ENCODE results near the gene JAML. TPM values are rescaled to one million over a fixed set of nuclear protein-coding genes. Genes with fewer than 3 reads are reported as not detected.

JAML gene
- polyA plus RNA-seq, 3 donors from 2014 or later: 16.8 to 37.7 (median 26.3) TPM

DNA sequence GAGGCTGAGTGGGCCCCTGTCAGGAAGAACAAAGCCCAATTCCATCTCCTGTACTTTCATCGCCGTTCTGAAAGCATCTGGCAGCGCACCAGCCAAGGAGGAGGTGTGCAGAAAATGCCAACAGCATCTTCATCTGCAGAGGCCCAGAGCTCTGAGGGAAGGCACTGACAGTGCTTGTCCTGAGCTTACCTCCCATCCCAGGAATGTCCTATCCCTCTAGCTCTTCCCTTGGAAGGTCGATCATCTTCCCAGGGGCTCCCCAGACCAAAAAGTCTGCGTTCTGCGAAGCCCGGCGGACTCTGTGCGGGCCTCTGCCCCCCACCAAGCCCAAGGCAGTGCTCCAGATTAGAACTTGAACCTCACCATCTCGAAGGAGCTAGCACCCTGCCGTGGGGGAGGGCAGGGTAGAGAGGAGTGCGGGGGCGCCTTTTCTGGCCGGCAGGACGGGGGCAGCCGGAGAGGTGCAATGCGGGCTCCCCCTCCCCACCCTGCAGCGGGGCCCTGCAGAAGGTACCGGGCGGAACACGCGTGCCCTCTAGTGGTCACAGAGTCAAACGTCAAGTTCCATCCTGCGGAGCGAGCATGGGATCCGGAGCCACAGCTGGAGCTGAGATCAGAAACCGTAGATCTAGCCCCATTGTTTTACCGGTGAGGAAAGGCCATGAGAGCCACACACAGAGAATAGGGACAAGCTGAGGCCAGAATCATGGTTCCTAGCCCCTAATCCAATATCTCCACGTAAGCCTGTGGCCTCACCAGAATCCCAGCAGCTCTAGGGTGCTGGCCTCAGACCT is 53.3 kb downstream of the JAML start:
- no peaks in the 10 kb centered on the region for H3K9me3 Mint-ChIP-seq
- peak; percentile 45 to 63 (median 54) for DNase-seq
- H3K36me3 Mint-ChIP-seq: no peaks in the 10 kb centered on the region
- H3K4me3 Mint-ChIP-seq: no peak overlapping the region
- H3K4me1 Mint-ChIP-seq: no peaks in the 10 kb centered on the region
- peaks cover 3 to 12% (median 5%) of the 10 kb centered on the region in 3 donors for H3K27me3 Mint-ChIP-seq (ENCODE audit: low read depth in 3 of 3)
- no peak overlapping the region for H3K27ac Mint-ChIP-seq

DNA sequence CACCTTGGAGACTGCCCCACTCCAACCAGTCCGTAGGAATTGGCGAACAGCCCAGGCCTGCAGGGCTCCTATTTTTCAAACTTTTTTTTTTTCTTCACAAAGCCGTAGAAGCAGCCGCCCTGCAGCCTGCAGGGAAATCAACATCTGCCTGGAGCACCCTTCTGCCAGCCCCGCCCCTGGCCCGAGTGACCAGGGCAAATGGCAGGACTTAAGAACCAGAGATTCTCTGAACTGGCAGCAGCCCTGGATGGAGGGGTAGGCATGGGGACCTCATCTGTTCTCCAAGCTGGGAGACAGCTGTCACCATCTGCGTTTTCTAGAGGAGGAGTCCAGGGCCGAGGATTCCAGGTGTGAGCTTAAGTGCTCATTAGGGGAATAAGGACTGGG is 53.9 kb downstream of the JAML start:
- Mint-ChIP-seq H3K27ac (no peak overlapping the region), H3K4me3 (no peak overlapping the region), H3K27me3 (ENCODE audit: low read depth in 3 of 3) (peaks cover 1 to 12% (median 2%) of the 10 kb centered on the region in 3 donors)

DNA sequence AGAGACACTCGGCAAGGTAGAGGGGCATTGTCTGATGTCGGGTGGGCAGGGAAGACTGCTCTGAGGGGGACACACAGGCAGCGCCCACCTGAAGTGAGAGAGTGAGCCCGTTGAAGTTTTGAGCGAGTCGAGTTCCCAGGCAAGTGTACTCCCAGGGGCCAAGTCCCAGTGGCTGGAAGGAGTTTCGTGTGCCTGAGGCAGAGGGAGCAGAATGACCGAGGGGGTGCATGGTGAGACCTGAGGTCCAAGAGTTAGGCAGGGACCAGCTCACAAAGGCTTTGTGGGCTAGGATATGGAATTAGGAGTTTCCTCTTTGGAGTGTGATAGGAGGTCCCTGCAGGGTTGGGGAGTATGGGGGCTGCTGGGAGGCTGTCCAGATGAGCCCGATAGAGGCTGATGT is 54.6 kb downstream of the JAML start:
- H3K36me3 Mint-ChIP-seq: no peaks in the 10 kb centered on the region

More for the DNA sequence above, 53.9 kb downstream of the JAML start:
- no peaks in the 10 kb centered on the region for H3K9me3 Mint-ChIP-seq
- no peaks in the 10 kb centered on the region for H3K36me3 Mint-ChIP-seq
- H3K4me1 Mint-ChIP-seq: no peaks in the 10 kb centered on the region
- DNase-seq: no peak

DNA sequence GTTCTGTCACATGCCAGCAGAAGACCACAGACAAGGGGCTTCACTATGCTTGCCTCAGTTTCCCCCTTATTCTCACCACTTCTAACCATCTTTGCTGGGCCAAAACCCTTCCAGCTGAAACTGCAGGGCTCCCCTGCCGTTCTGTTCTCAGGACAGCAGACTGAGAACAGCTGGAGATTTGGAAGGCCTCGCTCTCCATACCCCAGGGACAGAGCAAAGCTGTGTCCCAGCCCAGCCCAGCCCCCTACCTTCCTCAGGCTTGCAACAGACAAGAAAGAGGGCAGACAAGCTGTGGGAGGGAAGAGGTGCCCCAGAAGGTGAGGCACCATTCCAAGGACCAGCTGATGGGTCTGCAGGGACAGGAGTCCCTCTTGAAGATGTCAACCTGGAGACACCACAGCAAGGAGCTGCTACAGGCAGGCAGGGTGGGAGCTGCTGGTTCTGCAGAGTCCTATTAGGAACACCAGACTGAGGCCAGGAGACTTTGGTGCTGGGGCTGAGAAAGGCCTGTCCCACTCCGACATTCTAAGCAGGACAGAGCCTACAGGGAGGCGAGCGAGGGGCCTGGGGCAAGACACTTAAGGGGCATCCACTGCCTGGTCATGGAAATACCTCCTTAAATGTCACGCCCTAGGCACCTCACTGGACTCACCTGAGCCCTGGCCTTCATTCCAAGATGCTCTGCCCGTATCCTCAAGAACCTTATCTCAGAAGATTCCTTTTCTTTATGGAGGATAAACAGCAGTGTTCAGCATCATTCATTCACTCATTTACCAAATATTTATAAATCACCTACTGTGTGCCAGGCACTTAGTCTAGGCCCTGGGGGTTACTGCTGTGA is 55.3 kb downstream of the JAML start:
- Mint-ChIP-seq H3K9me3 (no peaks in the 10 kb centered on the region), H3K27ac (no peak overlapping the region), H3K36me3 (no peaks in the 10 kb centered on the region), H3K4me1 (no peaks in the 10 kb centered on the region), H3K27me3 (ENCODE audit: low read depth in 3 of 3) (peaks cover 1 to 12% (median 2%) of the 10 kb centered on the region in 3 donors), H3K4me3 (no peak overlapping the region)
- no peak for DNase-seq

More for the DNA sequence above, 54.6 kb downstream of the JAML start:
- H3K9me3 Mint-ChIP-seq: no peaks in the 10 kb centered on the region
- H3K4me1 Mint-ChIP-seq: no peaks in the 10 kb centered on the region
- peaks cover 1 to 12% (median 2%) of the 10 kb centered on the region in 3 donors for H3K27me3 Mint-ChIP-seq (ENCODE audit: low read depth in 3 of 3)
- H3K4me3 Mint-ChIP-seq: no peak overlapping the region
- DNase-seq: no peak
- no peak overlapping the region for H3K27ac Mint-ChIP-seq

DNA sequence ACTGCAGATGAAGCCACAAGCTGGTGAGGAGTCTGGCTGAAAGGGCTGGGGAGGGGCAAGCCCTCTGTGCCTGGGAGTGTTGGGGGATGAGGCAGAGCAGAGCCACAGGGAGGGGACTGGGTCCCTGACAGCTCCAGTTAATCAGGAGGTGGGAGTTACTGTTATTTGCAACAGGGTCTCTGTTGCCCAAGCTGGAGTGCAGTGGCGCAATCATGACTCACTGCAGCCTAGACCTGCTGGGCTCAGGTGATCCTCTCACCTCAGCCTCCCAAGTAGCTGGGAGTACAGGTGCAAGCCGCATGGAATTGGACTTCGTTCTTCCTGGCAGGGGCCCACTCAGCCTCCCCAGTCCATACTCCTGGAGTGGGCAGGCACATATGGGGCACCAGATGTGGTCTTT is 56.1 kb downstream of the JAML start:
- no peaks in the 10 kb centered on the region for H3K4me1 Mint-ChIP-seq

DNA sequence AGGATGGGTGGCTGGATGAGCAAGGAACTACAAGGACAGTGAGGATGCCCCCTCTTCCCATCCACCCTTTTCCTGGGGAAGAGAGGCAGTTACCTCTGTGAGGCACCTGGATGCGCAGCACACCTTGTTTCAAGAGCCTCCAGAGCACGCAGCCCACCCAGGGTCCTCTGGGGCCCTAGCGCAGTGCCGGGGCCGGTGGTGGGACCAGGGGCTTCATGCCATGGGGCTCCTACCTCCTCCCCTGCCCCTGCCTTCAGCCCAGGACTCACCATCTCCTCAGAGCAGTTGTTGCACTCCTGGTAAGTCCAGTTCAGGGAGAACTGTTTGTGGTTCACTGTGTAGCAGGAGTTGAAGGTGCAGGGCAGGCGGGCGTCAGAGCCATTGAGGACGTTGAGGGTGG is 56.5 kb downstream of the JAML start:
- no peaks in the 10 kb centered on the region for H3K36me3 Mint-ChIP-seq
- H3K4me3 Mint-ChIP-seq: no peak overlapping the region
- no peaks in the 10 kb centered on the region for H3K4me1 Mint-ChIP-seq
- no peak for DNase-seq
- H3K27ac Mint-ChIP-seq: no peak overlapping the region
- H3K27me3 Mint-ChIP-seq (ENCODE audit: low read depth in 3 of 3): peaks cover 1 to 15% (median 3%) of the 10 kb centered on the region in 3 donors
- no peaks in the 10 kb centered on the region for H3K9me3 Mint-ChIP-seq

More for the DNA sequence above, 56.1 kb downstream of the JAML start:
- no peak for DNase-seq
- Mint-ChIP-seq H3K4me3 (no peak overlapping the region), H3K36me3 (no peaks in the 10 kb centered on the region), H3K27me3 (ENCODE audit: low read depth in 3 of 3) (peaks cover 1 to 15% (median 3%) of the 10 kb centered on the region in 3 donors), H3K9me3 (no peaks in the 10 kb centered on the region), H3K27ac (no peak overlapping the region)

- Mint-ChIP-seq H3K4me1 (no peaks in the 10 kb centered on the region), H3K4me3 (no peak overlapping the region), H3K36me3 (no peaks in the 10 kb centered on the region), H3K9me3 (no peaks in the 10 kb centered on the region), H3K27ac (no peak overlapping the region), H3K27me3 (ENCODE audit: low read depth in 3 of 3) (peaks cover 1 to 15% (median 3%) of the 10 kb centered on the region in 3 donors)
- DNase-seq: no peak
Observed at GRCh38 chr11:118167906-118168305, 56.9 kb downstream of the JAML start.

GRCh38 chr11:118167253-118167652 is 57.6 kb downstream of the JAML start:
- Mint-ChIP-seq H3K36me3 (no peaks in the 10 kb centered on the region), H3K27me3 (ENCODE audit: low read depth in 3 of 3) (peaks cover 1 to 15% (median 3%) of the 10 kb centered on the region in 3 donors), H3K27ac (no peak overlapping the region), H3K9me3 (no peaks in the 10 kb centered on the region), H3K4me3 (no peak overlapping the region), H3K4me1 (no peaks in the 10 kb centered on the region)
- DNase-seq: no peak

DNA sequence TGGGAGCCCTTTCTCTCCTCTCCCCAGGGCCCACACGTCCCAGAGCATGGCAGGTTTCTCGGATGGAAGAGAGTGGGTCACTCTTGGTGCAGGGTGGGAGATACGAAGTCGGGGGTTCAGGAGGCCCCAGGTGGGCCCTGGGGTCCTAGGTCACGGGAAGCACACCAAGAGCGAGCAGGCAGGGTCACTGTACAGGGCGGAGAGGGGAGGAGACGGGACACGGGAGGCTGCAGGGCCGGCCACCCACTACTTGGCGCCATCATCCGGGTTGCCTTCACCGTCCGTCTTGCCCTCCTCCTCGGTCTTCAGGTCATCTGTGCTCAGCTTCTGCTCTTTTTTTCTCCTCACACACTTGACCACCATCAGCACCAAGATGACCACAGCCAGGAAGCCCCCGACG is 58.2 kb downstream of the JAML start:
- Mint-ChIP-seq H3K4me3 (no peak overlapping the region), H3K27me3 (ENCODE audit: low read depth in 3 of 3) (peaks cover 1 to 13% (median 6%) of the 10 kb centered on the region in 3 donors), H3K27ac (no peak overlapping the region), H3K9me3 (no peaks in the 10 kb centered on the region), H3K4me1 (no peaks in the 10 kb centered on the region), H3K36me3 (no peaks in the 10 kb centered on the region)
- DNase-seq: no peak

GRCh38 chr11:118164885-118165284 is 59.9 kb downstream of the JAML start:
- no peaks in the 10 kb centered on the region for H3K9me3 Mint-ChIP-seq

DNA sequence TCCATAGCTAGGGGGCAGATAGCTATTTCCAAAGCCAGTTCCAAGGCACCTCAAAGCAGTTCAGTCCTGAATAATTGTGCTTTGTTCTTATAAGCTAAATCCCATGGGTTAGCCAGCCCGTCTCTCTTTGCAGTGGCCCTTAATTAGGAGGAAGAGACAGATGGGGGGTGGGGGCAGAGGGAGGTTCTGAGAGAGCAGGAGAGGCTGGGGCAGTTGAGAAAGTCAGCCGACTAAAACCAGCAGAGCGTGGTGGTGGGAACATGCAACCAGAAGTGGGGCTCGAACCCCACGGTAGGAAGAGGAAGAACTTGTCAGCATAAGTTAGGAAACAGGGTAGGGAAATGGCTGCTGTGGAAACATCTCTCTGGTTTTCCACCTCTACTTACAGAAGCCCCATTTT is 61.3 kb downstream of the JAML start:
- H3K9me3 Mint-ChIP-seq: no peaks in the 10 kb centered on the region
- peaks cover 0 to 18% (median 12%) of the 10 kb centered on the region in 3 donors for H3K27me3 Mint-ChIP-seq (ENCODE audit: low read depth in 3 of 3)
- no peak overlapping the region for H3K4me3 Mint-ChIP-seq
- no peak overlapping the region for H3K27ac Mint-ChIP-seq
- no peaks in the 10 kb centered on the region for H3K4me1 Mint-ChIP-seq
- H3K36me3 Mint-ChIP-seq: no peaks in the 10 kb centered on the region
- DNase-seq: no peak

More at GRCh38 chr11:118164885-118165284, 59.9 kb downstream of the JAML start:
- Mint-ChIP-seq H3K4me3 (no peak overlapping the region), H3K27me3 (ENCODE audit: low read depth in 3 of 3) (peaks cover 1 to 14% (median 10%) of the 10 kb centered on the region in 3 donors), H3K4me1 (no peaks in the 10 kb centered on the region), H3K36me3 (no peaks in the 10 kb centered on the region), H3K27ac (no peak overlapping the region)
- DNase-seq: no peak

DNA sequence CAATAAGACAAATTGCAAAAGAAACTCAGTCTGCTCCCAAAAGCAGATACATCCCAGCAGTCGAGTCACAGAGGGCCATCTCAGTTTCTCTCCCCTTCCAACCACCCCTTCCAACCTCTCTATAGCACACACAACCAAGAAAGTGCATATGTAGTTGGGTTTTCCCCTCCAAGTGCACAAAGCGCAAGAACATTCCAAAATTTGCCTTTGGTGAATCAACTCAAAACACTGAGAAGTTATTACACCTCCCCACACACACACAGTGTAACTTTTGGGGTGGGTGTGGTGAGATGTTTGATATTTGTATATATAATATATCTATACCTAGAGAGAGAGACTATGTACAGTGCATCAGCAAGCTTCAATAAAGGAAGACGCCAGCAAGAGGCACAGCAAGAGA is 62.0 kb downstream of the JAML start:
- no peaks in the 10 kb centered on the region for H3K36me3 Mint-ChIP-seq

DNA sequence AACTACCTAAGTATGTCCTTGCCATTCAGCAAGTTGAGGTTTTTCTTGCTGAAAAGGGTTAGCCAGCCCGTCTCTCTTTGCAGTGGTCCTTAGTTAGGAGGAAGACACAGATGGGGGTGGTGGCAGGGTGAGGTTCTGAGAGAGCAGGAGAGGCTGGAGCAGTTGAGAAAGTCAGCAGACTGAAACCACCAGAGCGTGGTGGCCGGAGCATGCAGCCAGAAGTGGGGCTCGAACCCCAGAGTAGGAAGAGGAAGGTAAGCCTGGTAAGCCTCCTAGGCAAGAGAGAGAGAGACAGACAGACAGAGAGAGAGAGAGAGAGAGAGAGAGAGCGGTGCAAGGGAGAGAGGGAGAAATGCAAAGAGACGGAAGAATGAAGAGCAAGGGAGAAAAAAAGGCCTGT is 63.0 kb downstream of the JAML start:
- Mint-ChIP-seq H3K4me3 (no peak overlapping the region), H3K36me3 (no peaks in the 10 kb centered on the region), H3K27ac (no peak overlapping the region), H3K4me1 (peaks cover 2 to 5% of the 10 kb centered on the region in 2 donors), H3K27me3 (ENCODE audit: low read depth in 3 of 3) (peaks cover 7 to 12% (median 11%) of the 10 kb centered on the region in 3 donors), H3K9me3 (no peaks in the 10 kb centered on the region)
- DNase-seq: no peak

More for the DNA sequence above, 62.0 kb downstream of the JAML start:
- Mint-ChIP-seq H3K27ac (no peak overlapping the region), H3K4me1 (no peaks in the 10 kb centered on the region), H3K27me3 (ENCODE audit: low read depth in 3 of 3) (peaks cover 1 to 20% (median 11%) of the 10 kb centered on the region in 3 donors), H3K9me3 (no peaks in the 10 kb centered on the region), H3K4me3 (no peak overlapping the region)
- no peak for DNase-seq

All from immature natural killer cell (primary cell).